ENCODE measurements around the gene KPNB1.
A peak's percentile ranks its signal among the peaks of the same experiment; 100 is the strongest.
"Not testable (repeated sequence)": the region's sequence is repeated elsewhere in the genome, so short reads cannot be mapped to it uniquely, and the experiment has no call there.

Gene KPNB1

GRCh38 chr17:47676510-47677165, 26.9 kb downstream of the KPNB1 start:
- no peak for DNase-seq (ENCODE audit: low spot score)

GRCh38 chr17:47678196-47678595, 28.5 kb downstream of the KPNB1 start:
- DNase-seq (ENCODE audit: low spot score): no peak

GRCh38 chr17:47682138-47682537, 32.4 kb downstream of the KPNB1 start:
- no peak for DNase-seq (ENCODE audit: low spot score)

GRCh38 chr17:47682727-47683126, 33.0 kb downstream of the KPNB1 start:
- DNase-seq (ENCODE audit: low spot score): not testable (repeated sequence)

GRCh38 chr17:47684025-47684424, 34.3 kb downstream of the KPNB1 start:
- no peak for DNase-seq (ENCODE audit: low spot score)

- no peak for DNase-seq (ENCODE audit: low spot score)
These were observed 34.9 kb downstream of the KPNB1 start for GRCh38 chr17:47684535-47685193.

GRCh38 chr17:47685556-47686275, 36.0 kb downstream of the KPNB1 start:
- DNase-seq (ENCODE audit: low spot score): peak; percentile 65

GRCh38 chr17:47686276-47686635, 36.5 kb downstream of the KPNB1 start:
- DNase-seq (ENCODE audit: low spot score): peak; percentile 90

GRCh38 chr17:47686664-47687327, 37.1 kb downstream of the KPNB1 start:
- no peak for DNase-seq (ENCODE audit: low spot score)

- DNase-seq (ENCODE audit: low spot score): no peak
These were observed 37.6 kb downstream of the KPNB1 start for GRCh38 chr17:47687328-47687690.

- DNase-seq (ENCODE audit: low spot score): peak; percentile 65
These were observed 38.0 kb downstream of the KPNB1 start for GRCh38 chr17:47687748-47688147.

GRCh38 chr17:47690121-47690520, 40.4 kb downstream of the KPNB1 start:
- DNase-seq (ENCODE audit: low spot score): no peak

- DNase-seq (ENCODE audit: low spot score): no peak
These were observed 42.6 kb downstream of the KPNB1 start for GRCh38 chr17:47692137-47692894.

GRCh38 chr17:47692895-47693730, 43.4 kb downstream of the KPNB1 start:
- no peak for DNase-seq (ENCODE audit: low spot score)

GRCh38 chr17:47693731-47694580, 44.2 kb downstream of the KPNB1 start, which contains the start of gene TBKBP1:
Gene TBKBP1, plus strand, starts transcription at chr17:47694161. Its CDS starts 1,952 bp downstream, at chr17:47696113.
- DNase-seq (ENCODE audit: low spot score): no peak

GRCh38 chr17:47694581-47695428, 45.1 kb downstream of the KPNB1 start:
- no peak for DNase-seq (ENCODE audit: low spot score)

- no peak for DNase-seq (ENCODE audit: low spot score)
These were observed 46.0 kb downstream of the KPNB1 start for GRCh38 chr17:47695429-47696376.

Measured in kidney tubule cell (primary cell).